H1 (cell line): ENCODE results near the gene KLHL3. TPM values are rescaled to one million over a fixed set of nuclear protein-coding genes. Genes with fewer than 3 reads are reported as not detected.

ENCODE experiments used
- EP300 ChIP-seq, 2 experiments: IDR thresholded peaks; 1 replicate in 1 of 2; 2 replicates in 1 of 2; pipeline ENCODE4 v1.6.1; 2011 to 2012; ENCODE audit warnings: low read depth in 2 of 2, low read length in 2 of 2, mild to moderate bottlenecking in 2 of 2, borderline replicate concordance in 1 of 2, inconsistent platforms in 1 of 2, moderate library complexity in 1 of 2
- RXRA ChIP-seq: IDR thresholded peaks from 2 replicates; pipeline ENCODE4 v1.6.1; 2011; ENCODE audit warnings: low read depth, mild to moderate bottlenecking, low read length, moderate library complexity; ENCODE audit not compliant: insufficient read depth
- polyA plus RNA-seq, 7 experiments: library from polyadenylated mRNA; depleted of rRNA in 3 of 7; stranded (reverse) in 5 of 7; unstranded in 2 of 7; fragments of >200 nt in 5 of 7; fragments of 200-250 nt in 2 of 7; gene quantifications; 1 replicate in 5 of 7; 2 replicates in 1 of 7; 4 replicates in 1 of 7; pipeline versions ENCODE4 v1.2.1 to v1.2.3, GENCODE V29; 2011 to 2013; ENCODE audit warnings: missing spikeins in 2 of 7, mixed read lengths in 2 of 7
- total RNA-seq: library from RNA; stranded (reverse); fragmentation: NEBNext Ultra II Directional; extraction: Animal tissue kit (Norgen Biotek cat#: 25700); gene quantifications from 2 replicates; pipeline ENCODE4 v1.2.1, GENCODE V29; 2021

The KLHL3 gene
- total and polyA plus RNA-seq, 2 of the 8 experiments (the other 6 are each of a cell fraction or from before 2014, with no cell fraction given) = 7.4 to 13.7 TPM

- TF ChIP-seq RXRA = no peak
- TF ChIP-seq EP300 (IDR thresholded peaks at IDR 0.05; ENCODE audit: borderline replicate concordance in 1 of 2, low read depth in 2 of 2, low read length in 2 of 2) = no peak
- TF ChIP-seq, all 59 proteins: peak for 0
These were observed 123.3 kb downstream of the KLHL3 start (continued) for GRCh38 chr5:137612576-137612975.
